ENCODE results near the gene DCDC1.

Gene DCDC1

DNA sequence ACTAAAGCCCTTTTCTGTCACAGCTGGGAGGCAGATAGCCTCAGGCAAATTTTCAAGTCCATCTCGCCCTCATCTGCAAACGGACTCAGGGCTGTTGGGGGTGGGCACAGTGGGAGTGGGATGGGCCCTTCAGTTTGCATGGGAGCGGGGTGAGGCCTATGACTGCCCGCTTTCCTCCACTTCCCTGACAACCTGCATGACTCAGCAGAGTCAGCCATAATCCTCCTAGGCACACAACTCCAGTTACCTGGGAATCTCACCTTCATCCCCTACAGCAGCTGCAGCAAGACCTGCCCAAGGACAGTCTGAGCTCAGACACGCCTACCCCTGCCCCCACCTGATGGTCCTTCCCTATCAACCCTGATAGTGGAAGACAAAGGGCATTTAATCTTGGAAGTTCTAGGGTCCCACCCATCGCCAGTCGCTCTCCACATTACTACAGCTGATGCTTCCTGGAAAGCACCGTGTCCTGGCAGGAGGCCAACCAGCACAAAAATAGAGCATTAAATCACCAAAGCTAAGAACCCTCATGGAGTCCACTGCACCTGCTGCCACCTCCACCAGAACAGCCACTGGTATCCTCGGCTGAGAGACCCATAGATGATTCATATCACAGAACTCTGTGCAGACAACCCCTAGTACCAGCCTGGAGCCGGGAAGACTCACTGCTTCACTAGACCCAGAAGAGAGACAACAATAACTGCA is 319.3 kb downstream of the DCDC1 start:
- no peak overlapping the region for H3K4me3 ChIP-seq (ENCODE audit: low read length)
- DNase-seq (ENCODE audit: low read depth): no peak
- no peak for TF ChIP-seq CTCF (conservative IDR thresholded peaks at IDR 0.05; ENCODE audit: low read length)

- peak; percentile 44 for TF ChIP-seq CTCF (conservative IDR thresholded peaks at IDR 0.05; ENCODE audit: low read length)
- DNase-seq (ENCODE audit: low read depth): peak; percentile 20
These were observed 324.2 kb downstream of the DCDC1 start for GRCh38 chr11:31045335-31045734.

DNA sequence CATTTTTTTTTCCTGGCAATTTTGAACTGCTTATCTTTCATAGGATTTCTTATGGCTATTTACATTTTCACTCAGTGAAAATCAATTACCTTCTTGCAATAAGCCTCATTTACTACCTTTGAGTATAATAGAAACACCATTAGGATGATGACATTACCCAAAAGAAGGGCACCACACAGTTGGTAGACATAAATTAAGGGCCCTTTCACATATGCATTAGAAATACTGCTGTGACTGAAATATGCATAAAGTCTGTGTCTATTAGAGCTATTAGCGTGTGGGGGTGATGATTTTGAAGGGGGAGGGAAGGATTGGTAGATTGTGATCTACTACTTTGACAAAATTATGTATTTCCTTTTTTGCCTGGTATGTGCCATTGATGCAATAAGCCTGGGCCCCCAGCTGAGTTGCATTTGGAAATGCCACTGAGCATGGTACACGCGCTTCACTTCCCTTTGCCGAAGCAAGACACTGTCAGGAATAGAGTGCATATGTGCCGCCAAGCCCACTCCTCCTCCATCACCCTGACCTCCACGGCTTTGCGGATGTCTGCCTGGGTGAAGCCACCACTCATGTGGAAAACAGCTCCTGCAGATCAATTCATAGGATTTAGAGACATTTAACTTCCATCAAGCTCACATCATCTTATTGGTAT is 339.3 kb downstream of the DCDC1 start:
- DNase-seq (ENCODE audit: low read depth): no peak
- TF ChIP-seq CTCF (conservative IDR thresholded peaks at IDR 0.05; ENCODE audit: low read length): no peak
- no peak overlapping the region for H3K4me3 ChIP-seq (ENCODE audit: low read length)

More at GRCh38 chr11:31045335-31045734, 324.2 kb downstream of the DCDC1 start:
- no peak overlapping the region for H3K4me3 ChIP-seq (ENCODE audit: low read length)

GRCh38 chr11:31026315-31026714 is 343.2 kb downstream of the DCDC1 start:
- no peak overlapping the region for H3K4me3 ChIP-seq (ENCODE audit: low read length)
- no peak for DNase-seq (ENCODE audit: low read depth)
- TF ChIP-seq CTCF (conservative IDR thresholded peaks at IDR 0.05; ENCODE audit: low read length): no peak

- no peak overlapping the region for H3K4me3 ChIP-seq (ENCODE audit: low read length)
These were observed 347.5 kb downstream of the DCDC1 start for GRCh38 chr11:31022080-31022479.

GRCh38 chr11:31019786-31020185 is 349.8 kb downstream of the DCDC1 start:
- TF ChIP-seq CTCF (conservative IDR thresholded peaks at IDR 0.05; ENCODE audit: low read length): no peak
- DNase-seq (ENCODE audit: low read depth): no peak
- no peak overlapping the region for H3K4me3 ChIP-seq (ENCODE audit: low read length)

More at GRCh38 chr11:31022080-31022479, 347.5 kb downstream of the DCDC1 start:
- no peak for TF ChIP-seq CTCF (conservative IDR thresholded peaks at IDR 0.05; ENCODE audit: low read length)
- no peak for DNase-seq (ENCODE audit: low read depth)

GRCh38 chr11:31005202-31005601 is 364.3 kb downstream of the DCDC1 start:
- no peak for DNase-seq (ENCODE audit: low read depth)
- TF ChIP-seq CTCF (conservative IDR thresholded peaks at IDR 0.05; ENCODE audit: low read length): no peak
- H3K4me3 ChIP-seq (ENCODE audit: low read length): no peak overlapping the region
